Stimulated activated CD8-positive, alpha-beta memory T cell treated with anti-CD3 and anti-CD28 coated beads, Interleukin-2, amount 100 ng/mL, for 1 hour (primary cell): ENCODE results near the gene RHBDL3.

Source experiments
- DNase-seq, 2 donors: peaks; one replicate each; pipeline ENCODE4 v3.0.0-alpha.2; 2020; ENCODE audit warnings: low read depth in 2 of 2

Gene RHBDL3

GRCh38 chr17:32357615-32358014 lies 92.0 kb downstream of the RHBDL3 start:
- no peak for DNase-seq

DNA sequence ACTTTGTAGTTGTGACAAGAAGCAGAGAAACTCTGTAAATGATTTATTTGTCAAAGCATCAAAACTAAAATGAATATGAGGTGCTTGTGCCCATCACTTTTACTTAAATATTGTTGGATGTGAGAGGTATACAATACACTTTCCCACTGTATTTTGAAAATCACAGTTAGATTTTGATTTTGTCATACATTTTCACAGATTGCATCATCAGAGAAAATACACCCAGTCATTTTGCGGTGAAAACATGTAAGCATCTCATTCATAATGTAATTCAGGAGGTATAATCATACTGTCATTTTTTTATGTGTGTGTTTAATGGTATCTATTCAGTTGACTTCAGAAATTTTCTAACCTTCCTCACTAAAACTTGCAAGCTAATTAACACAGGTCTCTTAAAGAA lies 95.6 kb downstream of the RHBDL3 start:
- DNase-seq: no peak

DNA sequence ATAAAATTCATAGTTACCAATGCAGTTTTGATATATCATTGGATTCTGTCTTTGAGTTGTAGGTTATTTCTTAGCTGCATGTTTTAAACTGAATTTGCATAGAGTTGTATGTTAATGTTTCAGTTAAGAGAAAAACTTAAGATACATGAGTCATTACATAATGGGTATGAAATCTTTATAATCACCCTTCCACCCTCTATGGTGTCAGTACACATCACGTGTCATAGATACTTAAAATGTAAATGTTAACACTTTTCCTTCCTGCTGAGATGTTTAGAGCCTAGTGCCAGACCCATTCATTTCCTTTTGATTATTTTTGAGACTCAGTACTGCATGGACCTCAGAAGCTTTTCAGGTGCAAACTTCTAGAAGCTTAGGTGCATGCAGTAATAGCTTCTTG lies 104.8 kb downstream of the RHBDL3 start:
- DNase-seq: no peak
